Choroid plexus epithelial cell (primary cell): Measurements from ENCODE around the gene CMC4.

ENCODE experiments used
- DNase-seq: peaks from one replicate; pipeline ENCODE4 v3.0.0-alpha.2; 2010; ENCODE audit warnings: low read depth
- H3K4me3 ChIP-seq: 2 replicates; pipeline ENCODE4 v1.5.1; 2011; ENCODE audit warnings: low read depth, mild to moderate bottlenecking, control low read depth, low read length, moderate library complexity
- TF ChIP-seq, protein P1 (sequence below): conservative IDR thresholded peaks from 2 replicates; pipeline ENCODE4 v1.5.1; 2011; ENCODE audit warnings: low read depth, mild to moderate bottlenecking, control low read depth, inconsistent platforms, low read length, moderate library complexity

CMC4 gene

DNA sequence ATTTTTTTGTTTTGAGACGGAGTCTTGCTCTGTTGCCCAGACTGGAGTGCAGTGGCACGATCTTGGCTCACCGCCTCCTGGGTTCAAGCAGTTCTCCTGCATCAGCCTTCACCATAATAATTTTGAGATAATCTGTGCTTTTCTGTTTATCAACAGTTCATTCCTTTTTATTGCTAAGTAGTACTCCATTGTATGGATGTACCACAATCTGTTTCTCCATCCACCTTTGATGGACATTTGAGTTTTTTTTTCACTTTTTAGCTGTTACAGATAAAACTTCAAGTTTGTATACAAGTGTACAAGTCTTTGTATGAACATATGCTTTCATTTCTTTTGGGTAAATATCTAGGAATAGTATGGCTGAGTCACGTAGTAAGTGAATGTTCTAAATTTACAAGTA lies 35.2 kb downstream of the CMC4 start:
- DNase-seq: no peak
- TF ChIP-seq, protein P1, sequence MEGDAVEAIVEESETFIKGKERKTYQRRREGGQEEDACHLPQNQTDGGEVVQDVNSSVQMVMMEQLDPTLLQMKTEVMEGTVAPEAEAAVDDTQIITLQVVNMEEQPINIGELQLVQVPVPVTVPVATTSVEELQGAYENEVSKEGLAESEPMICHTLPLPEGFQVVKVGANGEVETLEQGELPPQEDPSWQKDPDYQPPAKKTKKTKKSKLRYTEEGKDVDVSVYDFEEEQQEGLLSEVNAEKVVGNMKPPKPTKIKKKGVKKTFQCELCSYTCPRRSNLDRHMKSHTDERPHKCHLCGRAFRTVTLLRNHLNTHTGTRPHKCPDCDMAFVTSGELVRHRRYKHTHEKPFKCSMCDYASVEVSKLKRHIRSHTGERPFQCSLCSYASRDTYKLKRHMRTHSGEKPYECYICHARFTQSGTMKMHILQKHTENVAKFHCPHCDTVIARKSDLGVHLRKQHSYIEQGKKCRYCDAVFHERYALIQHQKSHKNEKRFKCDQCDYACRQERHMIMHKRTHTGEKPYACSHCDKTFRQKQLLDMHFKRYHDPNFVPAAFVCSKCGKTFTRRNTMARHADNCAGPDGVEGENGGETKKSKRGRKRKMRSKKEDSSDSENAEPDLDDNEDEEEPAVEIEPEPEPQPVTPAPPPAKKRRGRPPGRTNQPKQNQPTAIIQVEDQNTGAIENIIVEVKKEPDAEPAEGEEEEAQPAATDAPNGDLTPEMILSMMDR: no peak
- no peak overlapping the region for H3K4me3 ChIP-seq

DNA sequence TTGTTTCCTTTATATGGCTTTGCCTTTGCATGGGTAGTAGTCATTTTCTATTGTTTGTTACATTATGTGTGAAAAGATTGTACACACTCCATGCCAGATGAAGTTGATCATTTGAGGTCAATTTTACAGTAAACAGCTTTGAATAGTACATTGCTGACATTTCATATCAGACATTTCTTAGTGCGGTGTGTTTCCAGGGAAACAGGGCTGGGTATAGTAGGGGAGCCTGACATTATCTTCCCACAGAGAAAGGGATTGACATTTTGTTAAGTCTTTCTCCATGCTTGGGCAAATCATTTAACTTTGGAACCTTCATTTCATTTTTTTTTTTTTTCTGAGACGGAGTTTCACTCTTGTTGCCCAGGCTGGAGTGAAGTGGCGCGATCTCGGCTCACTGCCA lies 39.3 kb downstream of the CMC4 start:
- H3K4me3 ChIP-seq: no peak overlapping the region
- TF ChIP-seq, protein P1: no peak
- DNase-seq: peak; percentile 17

DNA sequence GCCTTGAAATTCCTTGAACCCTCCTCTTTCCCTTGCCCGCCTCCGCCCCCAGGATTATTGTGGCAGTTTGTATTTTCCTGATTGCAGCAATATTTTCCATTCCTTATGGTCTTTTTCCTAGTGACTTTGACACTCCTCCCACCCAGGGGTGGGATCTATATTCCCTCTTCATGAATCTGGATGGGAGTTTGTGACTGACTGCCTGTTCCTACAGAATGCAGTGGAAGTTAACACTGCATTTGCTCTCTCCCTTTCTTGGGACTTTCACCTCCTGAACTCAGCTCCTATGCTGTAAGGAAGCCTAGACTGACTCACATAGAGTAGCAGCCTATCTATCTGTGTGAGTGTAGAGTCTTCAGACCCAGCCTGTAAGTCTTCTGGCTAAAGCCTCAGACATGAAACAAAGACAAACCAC lies 42.1 kb downstream of the CMC4 start:
- H3K4me3 ChIP-seq: no peak overlapping the region
- TF ChIP-seq, protein P1: no peak
- peak; percentile 65 for DNase-seq

DNA sequence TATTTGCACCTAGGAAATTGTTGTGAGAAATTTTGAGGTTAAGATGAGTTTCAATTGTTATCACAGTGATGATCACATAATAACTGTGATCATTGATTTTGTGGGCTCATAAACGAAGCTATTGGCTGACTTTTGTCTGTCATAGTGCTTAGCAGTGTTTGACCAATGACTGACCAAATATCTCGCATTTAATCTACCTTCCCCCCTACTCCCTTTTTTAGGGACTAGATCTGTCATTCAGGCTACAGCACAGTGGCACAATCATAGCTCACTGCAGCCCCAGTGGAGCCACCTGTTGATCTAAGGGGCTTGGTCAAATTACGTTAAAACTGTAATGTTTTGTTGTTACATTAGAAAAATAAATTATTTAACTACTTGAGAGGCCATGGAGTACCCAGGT lies 42.8 kb downstream of the CMC4 start:
- H3K4me3 ChIP-seq: no peak overlapping the region
- no peak for DNase-seq
- TF ChIP-seq, protein P1: no peak

DNA sequence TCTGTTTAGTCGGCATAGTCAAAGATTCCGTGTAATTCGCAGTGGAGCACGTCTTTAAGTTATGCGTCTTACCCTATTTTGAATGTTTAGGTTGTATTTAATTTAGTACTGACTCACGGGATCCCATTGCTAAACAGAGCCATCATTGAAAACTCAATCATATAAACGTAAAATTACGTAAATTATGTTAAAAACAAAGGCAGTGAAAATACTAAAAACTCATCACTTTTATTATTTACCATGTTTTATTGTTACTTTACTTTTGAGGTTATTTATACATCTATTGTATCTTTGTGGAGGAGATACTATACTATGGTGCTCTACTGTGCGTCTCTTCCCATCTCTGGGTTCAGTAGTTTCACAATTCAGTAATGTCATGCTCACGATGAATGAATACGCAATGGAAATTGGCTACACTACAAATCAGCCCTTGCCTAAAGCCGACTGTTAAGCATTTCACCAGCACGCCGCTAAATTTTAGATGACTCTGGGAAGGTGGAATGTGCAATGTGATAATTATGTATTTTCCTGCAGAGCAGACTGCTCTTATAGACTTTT lies 43.3 kb downstream of the CMC4 start:
- TF ChIP-seq, protein P1: no peak
- peak overlapping the region; percentile 69 for H3K4me3 ChIP-seq
- peak; percentile 89 for DNase-seq

DNA sequence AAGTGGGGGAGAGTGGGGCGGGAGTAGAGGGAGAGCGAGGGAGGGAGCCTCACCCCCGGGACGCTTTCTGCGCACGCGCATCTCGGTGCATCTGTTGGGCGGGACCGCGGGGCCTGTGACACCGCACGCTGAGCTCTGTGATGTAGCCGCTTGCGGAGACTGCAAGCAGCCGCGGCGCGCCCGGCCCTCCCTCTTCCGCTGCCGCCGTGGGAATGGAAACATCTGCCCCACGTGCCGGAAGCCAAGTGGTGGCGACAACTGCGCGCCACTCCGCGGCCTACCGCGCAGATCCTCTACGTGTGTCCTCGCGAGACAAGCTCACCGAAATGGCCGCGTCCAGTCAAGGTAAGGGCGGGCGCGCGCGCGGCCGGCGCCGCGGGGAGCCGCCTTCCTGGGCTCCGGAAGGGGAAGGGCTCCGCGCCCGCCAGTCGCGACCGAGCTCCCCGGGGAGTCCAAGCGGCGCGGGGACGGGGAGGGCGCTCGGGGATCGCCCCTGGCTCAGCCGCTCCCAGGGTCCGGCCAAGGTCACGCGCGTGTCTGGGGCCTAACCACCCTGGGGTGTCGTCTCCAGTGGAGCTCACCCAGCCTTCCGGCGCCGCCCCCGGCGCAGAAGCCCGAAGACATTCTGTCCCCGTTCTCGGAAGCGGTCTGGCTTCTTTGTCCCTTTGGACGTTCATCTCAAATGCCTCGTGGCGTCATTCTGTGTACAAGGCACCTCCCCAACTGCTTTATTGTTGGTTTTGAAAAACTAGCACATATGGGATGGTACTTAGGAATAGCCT lies 44.0 kb downstream of the CMC4 start, which contains the start of gene FUNDC2:
FUNDC2 (plus strand) TSS at position 118 of the 782 bp plus-strand sequence; CDS start at position 213, 95 bp downstream.
- TF ChIP-seq, protein P1: no peak
- peak; percentile 95 for DNase-seq
- peak within 1 kb of the TSS; percentile 69 for H3K4me3 ChIP-seq

DNA sequence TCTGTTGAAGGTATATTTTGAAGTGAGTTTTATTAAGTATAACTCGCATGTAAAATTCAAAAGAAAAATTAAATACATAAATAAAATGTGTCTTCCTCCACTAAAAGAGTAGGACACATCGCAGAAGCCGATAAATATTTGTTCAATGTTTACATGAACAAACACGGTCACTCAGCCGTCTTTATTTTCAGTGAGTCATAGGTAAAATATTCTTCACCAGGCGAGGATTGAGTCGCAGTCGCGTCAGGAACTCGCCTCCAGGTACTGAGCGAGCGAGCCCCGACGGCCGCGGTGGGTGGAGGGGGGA lies 44.6 kb downstream of the CMC4 start:
- TF ChIP-seq, protein P1: no peak
- no peak for DNase-seq

More for the DNA sequence above, 44.6 kb downstream of the CMC4 start:
- peak overlapping the region; percentile 69 for H3K4me3 ChIP-seq
